NCI-H2227 (cell line): ENCODE measurements around the gene WDR70.
"Not testable (repeated sequence)": the region's sequence is repeated elsewhere in the genome, so short reads cannot be mapped to it uniquely, and the experiment has no call there.

Experiments
- DNase-seq: peaks from one replicate; lab custom pipeline; 2025; ENCODE audit not compliant: unreplicated experiment; lab: John Stamatoyannopoulos, UW

WDR70 gene

GRCh38 chr5:37672118-37672588 lies 293.0 kb downstream of the WDR70 start:
- not testable (repeated sequence) for DNase-seq

GRCh38 chr5:37674361-37674760 lies 295.2 kb downstream of the WDR70 start:
- not testable (repeated sequence) for DNase-seq

- DNase-seq: not testable (repeated sequence)
These were observed 300.2 kb downstream of the WDR70 start for GRCh38 chr5:37679326-37679725.

GRCh38 chr5:37679903-37680302 lies 300.8 kb downstream of the WDR70 start:
- DNase-seq: not testable (repeated sequence)

GRCh38 chr5:37683072-37683471 lies 304.0 kb downstream of the WDR70 start:
- DNase-seq: no peak

GRCh38 chr5:37685211-37685610 lies 306.1 kb downstream of the WDR70 start:
- DNase-seq: no peak

GRCh38 chr5:37685816-37686215 lies 306.7 kb downstream of the WDR70 start:
- DNase-seq: no peak

- DNase-seq: not testable (repeated sequence)
These were observed 309.8 kb downstream of the WDR70 start for GRCh38 chr5:37688925-37689324.

GRCh38 chr5:37694333-37694732 lies 315.2 kb downstream of the WDR70 start:
- not testable (repeated sequence) for DNase-seq

GRCh38 chr5:37694867-37695266 lies 315.7 kb downstream of the WDR70 start:
- DNase-seq: no peak

- DNase-seq: no peak
These were observed 316.5 kb downstream of the WDR70 start for GRCh38 chr5:37695647-37696046.

- no peak for DNase-seq
These were observed 317.3 kb downstream of the WDR70 start for GRCh38 chr5:37696190-37697021.

- no peak for DNase-seq
These were observed 322.8 kb downstream of the WDR70 start for GRCh38 chr5:37701868-37702267.

- no peak for DNase-seq
These were observed 324.7 kb downstream of the WDR70 start for GRCh38 chr5:37703841-37704241.

GRCh38 chr5:37704406-37704805 lies 325.3 kb downstream of the WDR70 start:
- DNase-seq: no peak

- no peak for DNase-seq
These were observed 329.9 kb downstream of the WDR70 start for GRCh38 chr5:37709020-37709419.

GRCh38 chr5:37710965-37711364 lies 331.8 kb downstream of the WDR70 start:
- no peak for DNase-seq

GRCh38 chr5:37712750-37713149 lies 333.6 kb downstream of the WDR70 start:
- DNase-seq: no peak

- no peak for DNase-seq
These were observed 335.6 kb downstream of the WDR70 start for GRCh38 chr5:37714756-37715155.

GRCh38 chr5:37715361-37715760 lies 336.2 kb downstream of the WDR70 start:
- no peak for DNase-seq

GRCh38 chr5:37715992-37716391 lies 336.9 kb downstream of the WDR70 start:
- DNase-seq: no peak

- DNase-seq: no peak
These were observed 337.3 kb downstream of the WDR70 start for GRCh38 chr5:37716405-37716804.

GRCh38 chr5:37717276-37717612 lies 338.1 kb downstream of the WDR70 start:
- no peak for DNase-seq
